ENCODE data around the gene CHCHD3. TPM values are rescaled to one million over a fixed set of nuclear protein-coding genes. Genes with fewer than 3 reads are reported as not detected.

Gene CHCHD3
- total RNA-seq, 1 experiment from 2014 or later, result 114 TPM

GRCh38 chr7:132751244-132751647 is 330.6 kb downstream of the CHCHD3 start:
- ChIA-PET POLR2A (interaction anchor here (1.0 kb wide), 1 partner anchor 93 kb away, joined by 3 read pairs; no protein-coding TSS in a partner anchor), CTCF (interaction anchor here (1.0 to 1.1 kb wide), 2 partner anchors 41 to 233 kb away, joined by 3 read pairs; no protein-coding TSS in a partner anchor)
- no peak overlapping the region for H3K27ac Mint-ChIP-seq
- ATAC-seq (peak; percentile 90), DNase-seq (ENCODE audit: low spot score) (no peak)
- no peak for TF ChIP-seq GTF2I (CRISPR knock-in tag; conservative IDR thresholded peaks at IDR 0.05)
- no peak for TF ChIP-seq USF2 (CRISPR knock-in tag; IDR thresholded peaks at IDR 0.05)
- TF ChIP-seq SMAD4 (CRISPR knock-in tag; IDR thresholded peaks at IDR 0.05), result no peak
- no peak for TF ChIP-seq ERG (CRISPR knock-in tag; IDR thresholded peaks at IDR 0.05)
- no peak for TF ChIP-seq ZNF281 (CRISPR knock-in tag; IDR thresholded peaks at IDR 0.05)
- TF ChIP-seq ATF2 (CRISPR knock-in tag; IDR thresholded peaks at IDR 0.05; ENCODE audit: borderline replicate concordance, low read depth), result no peak
- TF ChIP-seq ETV6 (CRISPR knock-in tag; IDR thresholded peaks at IDR 0.05), result no peak
- no peak for TF ChIP-seq ZNF425 (CRISPR knock-in tag; conservative IDR thresholded peaks at IDR 0.05)
- no peak for TF ChIP-seq TCF7 (CRISPR knock-in tag; IDR thresholded peaks at IDR 0.05; ENCODE audit: low read depth)
- TF ChIP-seq CREB1 (CRISPR knock-in tag; IDR thresholded peaks at IDR 0.05), result no peak
- TF ChIP-seq ZNF671 (CRISPR knock-in tag; IDR thresholded peaks at IDR 0.05), result no peak
- TF ChIP-seq E2F5 (CRISPR knock-in tag; IDR thresholded peaks at IDR 0.05), result no peak
- no peak for TF ChIP-seq SP1 (CRISPR knock-in tag; conservative IDR thresholded peaks at IDR 0.05)
- no peak for TF ChIP-seq NR3C1 (CRISPR knock-in tag; conservative IDR thresholded peaks at IDR 0.05; ENCODE audit: low read depth)
- no peak for TF ChIP-seq AR (CRISPR knock-in tag; IDR thresholded peaks at IDR 0.05)
- no peak for TF ChIP-seq ELF4 (CRISPR knock-in tag; IDR thresholded peaks at IDR 0.05; ENCODE audit: low read depth)
- no peak for TF ChIP-seq ESRRA (CRISPR knock-in tag; IDR thresholded peaks at IDR 0.05; ENCODE audit: borderline replicate concordance)
- no peak for TF ChIP-seq ARID4B (CRISPR knock-in tag; IDR thresholded peaks at IDR 0.05; ENCODE audit: borderline replicate concordance)
- TF ChIP-seq ZNF423 (CRISPR knock-in tag; IDR thresholded peaks at IDR 0.05), result no peak
- H3K4me3 Mint-ChIP-seq, result peak overlapping the region; percentile 29
- peaks cover 27% of the 10 kb centered on the region for H3K4me1 Mint-ChIP-seq
- 0 out of 2 replicates have a peak, but pooled peaks cover 4% of the 10 kb centered on the region for H3K9me3 Mint-ChIP-seq
- H3K36me3 Mint-ChIP-seq, result no peaks in the 10 kb centered on the region
- no peaks in the 10 kb centered on the region for H3K27me3 Mint-ChIP-seq (ENCODE audit: low read depth)

Data from WTC11 (cell line).